ENCODE measurements around the gene ALDOB. TPM values are rescaled to one million over a fixed set of nuclear protein-coding genes. Genes with fewer than 3 reads are reported as not detected.
A peak's percentile ranks its signal among the peaks of the same experiment; 100 is the strongest.

ALDOB gene
- total and polyA plus RNA-seq, 2 of the 13 experiments (the other 11 are each of a cell fraction or from before 2014, with no cell fraction given), result 0.29 to 0.97 TPM

DNA sequence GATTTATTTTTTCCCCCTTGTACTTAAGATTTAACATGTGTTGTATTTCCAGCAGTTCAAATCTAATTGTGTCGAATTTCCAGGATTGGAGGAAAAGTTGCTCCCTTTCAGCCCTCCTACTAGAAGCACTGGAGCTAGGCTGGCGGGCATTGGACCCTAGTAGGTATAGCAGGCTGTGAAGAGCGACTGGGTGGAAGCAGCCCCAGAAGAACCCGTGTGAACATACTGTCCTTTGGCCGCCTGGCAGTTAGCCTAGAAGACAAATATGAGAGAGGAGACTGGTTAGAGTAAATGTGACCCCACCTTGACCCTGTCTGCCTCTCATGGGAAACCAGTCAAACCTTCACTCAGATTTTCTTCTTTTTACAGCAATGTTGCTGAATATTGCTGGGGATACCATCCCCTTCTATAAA lies 13.9 kb downstream of the ALDOB start (continued):
- TF ChIP-seq ZNF558 (CRISPR knock-in tag; IDR thresholded peaks at IDR 0.05; ENCODE audit: borderline replicate concordance) (no peak), MEF2D (CRISPR knock-in tag; IDR thresholded peaks at IDR 0.05) (peak; percentile 61; the same call in 1 of the 2 replicates), ZNF549 (CRISPR knock-in tag; IDR thresholded peaks at IDR 0.05) (no peak), NAIF1 (CRISPR knock-in tag; IDR thresholded peaks at IDR 0.05; ENCODE audit: borderline replicate concordance) (no peak), ZNF367 (CRISPR knock-in tag; IDR thresholded peaks at IDR 0.05; ENCODE audit: borderline replicate concordance) (no peak; the same call in 1 of the 2 replicates), DR1 (CRISPR knock-in tag; IDR thresholded peaks at IDR 0.05) (no peak), ZNF605 (CRISPR knock-in tag; IDR thresholded peaks at IDR 0.05) (peak; percentile 55; the same call in 1 of the 2 replicates), ZNF713 (CRISPR knock-in tag; IDR thresholded peaks at IDR 0.05) (no peak), STAG1 (CRISPR knock-in tag; IDR thresholded peaks at IDR 0.05) (peak; percentile 24; the same call in 1 of the 2 replicates), TEAD2 (CRISPR knock-in tag; IDR thresholded peaks at IDR 0.05) (no peak), ZFP82 (CRISPR knock-in tag; IDR thresholded peaks at IDR 0.05; ENCODE audit: borderline replicate concordance) (no peak), TBP (CRISPR knock-in tag; IDR thresholded peaks at IDR 0.05) (no peak), ZNF780A (CRISPR knock-in tag; IDR thresholded peaks at IDR 0.05) (no peak), NR2F2 (IDR thresholded peaks at IDR 0.05; ENCODE audit: borderline replicate concordance, low read depth) (peak; percentile 91), ZNF354B (CRISPR knock-in tag; IDR thresholded peaks at IDR 0.05) (no peak), ZNF563 (CRISPR knock-in tag; IDR thresholded peaks at IDR 0.05) (no peak), POLR2AphosphoS2 (IDR thresholded peaks at IDR 0.05; ENCODE audit: low read depth, low read length) (no peak), ATRX (CRISPR knock-in tag; IDR thresholded peaks at IDR 0.05; ENCODE audit: borderline replicate concordance) (no peak), ZMYM2 (CRISPR knock-in tag; IDR thresholded peaks at IDR 0.05) (no peak), KMT2B (CRISPR knock-in tag; IDR thresholded peaks at IDR 0.05) (no peak), MED8 (CRISPR knock-in tag; IDR thresholded peaks at IDR 0.05; ENCODE audit: insufficient replicate concordance) (no peak), ZFP1 (CRISPR knock-in tag; IDR thresholded peaks at IDR 0.05) (no peak; the same call in 1 of the 2 replicates), RBFOX2 (IDR thresholded peaks at IDR 0.05; ENCODE audit: low read depth, low read length) (no peak), ZFP37 (CRISPR knock-in tag; IDR thresholded peaks at IDR 0.05; ENCODE audit: borderline replicate concordance) (peak; percentile 67; the same call in 1 of the 2 replicates), NFKBIZ (CRISPR knock-in tag; IDR thresholded peaks at IDR 0.05) (no peak), FOXK2 (IDR thresholded peaks at IDR 0.05) (no peak), TAF15 (IDR thresholded peaks at IDR 0.05; ENCODE audit: low read depth, low read length, poor library complexity, severe bottlenecking) (no peak), SP2 (CRISPR knock-in tag; IDR thresholded peaks at IDR 0.05) (no peak), MTA1 (CRISPR knock-in tag; IDR thresholded peaks at IDR 0.05; ENCODE audit: borderline replicate concordance) (no peak), ZNF333 (CRISPR knock-in tag; IDR thresholded peaks at IDR 0.05; ENCODE audit: borderline replicate concordance) (no peak), ARNT2 (CRISPR knock-in tag; IDR thresholded peaks at IDR 0.05; ENCODE audit: low read depth) (no peak), NFYC (CRISPR knock-in tag; IDR thresholded peaks at IDR 0.05) (no peak), ZNF562 (CRISPR knock-in tag; IDR thresholded peaks at IDR 0.05; ENCODE audit: borderline replicate concordance) (no peak), ZNF879 (CRISPR knock-in tag; IDR thresholded peaks at IDR 0.05) (no peak)
- TF ChIP-seq, protein P1, sequence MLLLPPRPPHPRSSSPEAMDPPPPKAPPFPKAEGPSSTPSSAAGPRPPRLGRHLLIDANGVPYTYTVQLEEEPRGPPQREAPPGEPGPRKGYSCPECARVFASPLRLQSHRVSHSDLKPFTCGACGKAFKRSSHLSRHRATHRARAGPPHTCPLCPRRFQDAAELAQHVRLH (CRISPR knock-in tag; IDR thresholded peaks at IDR 0.05; ENCODE audit: borderline replicate concordance, low read depth), result 0 out of 2 replicates have a peak, but pooled peaks have one; percentile 52
